ENCODE results near the gene DPP4. TPM values are rescaled to one million over a fixed set of nuclear protein-coding genes. Genes with fewer than 3 reads are reported as not detected.

DPP4 gene
- total and polyA plus RNA-seq, 2 of the 4 experiments (the other 2 are of a cell fraction): 13.2 to 19.0 TPM

DNA sequence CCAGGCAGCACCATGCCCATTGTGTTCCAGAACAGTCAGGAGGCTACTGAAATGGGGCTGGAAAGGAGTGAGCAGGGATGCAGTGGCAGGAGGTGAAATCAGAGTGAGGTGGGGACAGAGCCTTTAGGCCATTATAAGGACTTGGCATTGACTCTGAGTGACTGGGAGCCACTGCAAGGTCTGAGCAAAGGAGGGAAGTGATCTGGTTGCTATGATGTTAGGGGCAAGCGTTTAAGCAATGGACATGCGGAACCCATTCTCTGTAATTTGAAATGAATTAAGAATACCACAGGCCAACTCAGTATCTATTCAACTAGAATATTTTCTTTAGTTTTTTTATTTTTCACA is 98.2 kb downstream of the DPP4 start:
- no peak overlapping the region for H2BK15ac ChIP-seq (ENCODE audit: low read depth, low read length)
- H2BK5ac ChIP-seq (ENCODE audit: low read depth, low read length, poor library complexity, severe bottlenecking): no peak overlapping the region
- no peaks in the 10 kb centered on the region for H3K9me3 ChIP-seq (ENCODE audit: control insufficient read depth, insufficient read depth, low read length)
- DNase-seq: no peak
- intact Hi-C loops (cut with micrococcal nuclease): no loop called here
- H4K5ac ChIP-seq (ENCODE audit: low read depth, low read length): no peak overlapping the region
- H3K18ac ChIP-seq (ENCODE audit: low read depth, low read length): no peak overlapping the region
- H4K91ac ChIP-seq (ENCODE audit: insufficient read depth, low read depth, low read length): no peak overlapping the region
- H4K20me1 ChIP-seq (ENCODE audit: insufficient read depth, low read length): no peaks in the 10 kb centered on the region
- dilution Hi-C loops (cut with HindIII; ENCODE audit: low sequenced_read_pairs, unreplicated experiment): no loop called here
- H3K56ac ChIP-seq (ENCODE audit: extremely low read depth, insufficient read depth, low read length): no peak overlapping the region
- no peak for ATAC-seq (ENCODE audit: low read depth)
- H3K9ac ChIP-seq (ENCODE audit: low read depth, low read length): no peak overlapping the region
- no peaks in the 10 kb centered on the region for H3K27me3 ChIP-seq (ENCODE audit: control insufficient read depth, insufficient read depth, low read length)
- no peak overlapping the region for H3K4me2 ChIP-seq (ENCODE audit: low read depth, low read length)
- CTCF ChIA-PET: interaction anchor here (0.8 kb wide), 1 partner anchor 17 kb away, joined by 4 read pairs; no protein-coding TSS in a partner anchor
- peak overlapping the region; percentile 55 for H2AFZ ChIP-seq (replicated peaks; ENCODE audit: low read length, poor library complexity)
- H3K14ac ChIP-seq (replicated peaks; ENCODE audit: low read depth, low read length): no peak overlapping the region
- H2AK9ac ChIP-seq (replicated peaks; ENCODE audit: low read depth, low read length, poor library complexity): no peak overlapping the region
- WGBS, 2 experiments (ENCODE audit: extremely low coverage in 2 of 2, insufficient read length in 1 of 2): no CpG with 5 or more reads among the region's 2 CpGs
- H3K4me3 ChIP-seq (ENCODE audit: insufficient read depth, low read depth, low read length): no peak overlapping the region
- H3K23ac ChIP-seq (ENCODE audit: low read depth, low read length): no peak overlapping the region
- no peak overlapping the region for H3K4ac ChIP-seq (ENCODE audit: low read depth, low read length)
- H3K79me1 ChIP-seq (ENCODE audit: low read depth in 1 of 2, low read length in 2 of 2): no peaks in the 10 kb centered on the region
- H2BK20ac ChIP-seq (ENCODE audit: low read depth, low read length): no peak overlapping the region
- H3K4me1 ChIP-seq (ENCODE audit: control insufficient read depth, insufficient read depth, low read length): no peaks in the 10 kb centered on the region
- no peak for TF ChIP-seq RCOR1 (IDR thresholded peaks at IDR 0.05; ENCODE audit: insufficient replicate concordance, low read length)
- no peak for TF ChIP-seq MXI1 (IDR thresholded peaks at IDR 0.05; ENCODE audit: borderline replicate concordance, low read depth, low read length)
- TF ChIP-seq MAZ (IDR thresholded peaks at IDR 0.05; ENCODE audit: borderline replicate concordance, low read depth, low read length): no peak
- no peak for TF ChIP-seq RFX5 (IDR thresholded peaks at IDR 0.05; ENCODE audit: low read depth, low read length)
- no peak for TF ChIP-seq RAD21 (IDR thresholded peaks at IDR 0.05; ENCODE audit: low read length)
- TF ChIP-seq, protein P1, sequence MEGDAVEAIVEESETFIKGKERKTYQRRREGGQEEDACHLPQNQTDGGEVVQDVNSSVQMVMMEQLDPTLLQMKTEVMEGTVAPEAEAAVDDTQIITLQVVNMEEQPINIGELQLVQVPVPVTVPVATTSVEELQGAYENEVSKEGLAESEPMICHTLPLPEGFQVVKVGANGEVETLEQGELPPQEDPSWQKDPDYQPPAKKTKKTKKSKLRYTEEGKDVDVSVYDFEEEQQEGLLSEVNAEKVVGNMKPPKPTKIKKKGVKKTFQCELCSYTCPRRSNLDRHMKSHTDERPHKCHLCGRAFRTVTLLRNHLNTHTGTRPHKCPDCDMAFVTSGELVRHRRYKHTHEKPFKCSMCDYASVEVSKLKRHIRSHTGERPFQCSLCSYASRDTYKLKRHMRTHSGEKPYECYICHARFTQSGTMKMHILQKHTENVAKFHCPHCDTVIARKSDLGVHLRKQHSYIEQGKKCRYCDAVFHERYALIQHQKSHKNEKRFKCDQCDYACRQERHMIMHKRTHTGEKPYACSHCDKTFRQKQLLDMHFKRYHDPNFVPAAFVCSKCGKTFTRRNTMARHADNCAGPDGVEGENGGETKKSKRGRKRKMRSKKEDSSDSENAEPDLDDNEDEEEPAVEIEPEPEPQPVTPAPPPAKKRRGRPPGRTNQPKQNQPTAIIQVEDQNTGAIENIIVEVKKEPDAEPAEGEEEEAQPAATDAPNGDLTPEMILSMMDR (conservative IDR thresholded peaks at IDR 0.05; ENCODE audit: low read depth, low read length): no peak
- no peak for TF ChIP-seq CEBPB (IDR thresholded peaks at IDR 0.05; ENCODE audit: low read depth, low read length)
- TF ChIP-seq BHLHE40 (IDR thresholded peaks at IDR 0.05; ENCODE audit: low read depth, low read length): no peak
- no peak for TF ChIP-seq ELK1 (IDR thresholded peaks at IDR 0.05; ENCODE audit: borderline replicate concordance, low read depth, low read length)
- H3K27ac ChIP-seq (ENCODE audit: insufficient read depth, low read length): no peak overlapping the region
- 0 out of 2 replicates have a peak, but pooled peaks cover 3% of the 10 kb centered on the region for H3K9me1 ChIP-seq (ENCODE audit: insufficient read depth, low read length)
- no peak overlapping the region for H4K8ac ChIP-seq (ENCODE audit: low read depth in 2 of 2, low read length in 2 of 2)
- in situ Hi-C loops (cut with MboI; ENCODE audit: low sequenced_read_pairs): loop anchor here (25.0 kb wide), 1 partner anchor 337 kb away; the partner anchor contains the start of gene IFIH1
- POLR2A ChIA-PET (ENCODE audit: unreplicated experiment): no interaction called here
- H2AK5ac ChIP-seq (ENCODE audit: low read depth, low read length): peak overlapping the region; percentile 43; the same call in 1 of the 2 replicates
- H3K36me3 ChIP-seq (ENCODE audit: control insufficient read depth, insufficient read depth, low read length): no peaks in the 10 kb centered on the region
- no TSS peak for BruUV-seq (replicated peaks)
- H2BK120ac ChIP-seq (ENCODE audit: low read depth, low read length): no peak overlapping the region
